Activated T-cell treated with anti-CD3 and anti-CD28 coated beads, Interleukin-2, amount 50 U/mL, for 72 hours (primary cell): ENCODE measurements around the gene TMOD3. TPM values are rescaled to one million over a fixed set of nuclear protein-coding genes. Genes with fewer than 3 reads are reported as not detected.

Experiments used
- ATAC-seq, 2 donors: fragments of 150-1000 bp; cut with Tn5 transposase; replicated peaks in 1 of 2; 2 replicates each; pipeline ENCODE4 v1.10.0; 2021; ENCODE audit warnings: moderate library complexity in 2 of 2, mild to moderate bottlenecking in 1 of 2
- DNase-seq, 2 donors: peaks; one replicate each; pipeline ENCODE4 v3.0.0; 2021 to 2022; ENCODE audit warnings: mixed read lengths in 1 of 2
- H3K27ac Mint-ChIP-seq: one replicate; pipeline ENCODE4 v1.8.0; 2022; ENCODE audit warnings: mild to moderate bottlenecking, moderate library complexity, mixed read lengths
- H3K27me3 Mint-ChIP-seq: one replicate; pipeline ENCODE4 v1.8.0; 2022; ENCODE audit warnings: low read depth, mixed read lengths
- H3K36me3 Mint-ChIP-seq, 2 donors: one replicate each; pipeline ENCODE4 v1.8.0; 2022; ENCODE audit warnings: mixed read lengths in 2 of 2, mild to moderate bottlenecking in 1 of 2; ENCODE audit not compliant: insufficient read depth in 2 of 2
- H3K4me1 Mint-ChIP-seq: one replicate; pipeline ENCODE4 v1.8.0; 2022; ENCODE audit warnings: low read depth, mixed read lengths
- H3K4me3 Mint-ChIP-seq, 2 donors: one replicate each; pipeline ENCODE4 v1.8.0; 2022; ENCODE audit warnings: mild to moderate bottlenecking in 2 of 2, mixed read lengths in 2 of 2, moderate library complexity in 2 of 2
- H3K9me3 Mint-ChIP-seq, 2 donors: one replicate each; pipeline ENCODE4 v1.8.0; 2022; ENCODE audit warnings: mixed read lengths in 2 of 2
- total RNA-seq, 2 donors: library from RNA; stranded (reverse); gene quantifications; one replicate each; pipeline ENCODE4 v1.2.3, GENCODE V29; 2022

The TMOD3 gene
- total RNA-seq, 2 donors from 2014 or later: 48.6 to 55.1 TPM

DNA sequence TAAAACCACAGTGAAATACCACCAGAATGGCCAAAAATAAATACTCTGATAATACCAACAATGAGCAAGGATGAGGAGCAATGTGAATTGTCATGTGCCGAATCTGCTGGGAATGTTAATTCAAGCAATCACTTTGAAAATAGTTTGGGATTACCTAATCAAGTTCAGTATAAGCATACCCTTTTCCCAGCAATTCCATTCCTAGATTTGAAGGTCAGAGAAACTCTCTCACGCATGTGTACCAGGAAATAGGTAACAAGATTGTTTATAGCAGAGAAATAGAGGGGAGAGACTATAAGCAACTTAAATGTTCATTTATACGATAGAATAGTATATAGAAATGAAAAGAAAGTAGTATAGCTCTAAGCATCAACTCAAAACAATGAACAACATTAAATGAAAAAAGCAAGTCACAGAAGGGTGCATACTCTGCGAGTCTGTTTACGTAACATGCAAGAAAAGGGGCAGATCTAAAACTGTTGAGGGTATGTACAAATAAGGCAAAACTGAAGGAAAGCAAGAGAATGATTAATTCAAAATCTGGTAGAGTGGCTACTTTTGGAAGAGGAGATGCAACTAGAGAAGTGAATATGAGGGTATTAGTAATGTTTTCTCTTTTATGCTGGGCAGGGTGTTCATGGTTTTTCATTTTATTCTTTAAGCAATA is 27.4 kb downstream of the TMOD3 start:
- DNase-seq: no peak
- Mint-ChIP-seq H3K27ac (no peak overlapping the region), H3K4me1 (peaks cover 36% of the 10 kb centered on the region), H3K4me3 (no peak overlapping the region), H3K27me3 (no peaks in the 10 kb centered on the region), H3K9me3 (peaks cover 0 to 2% of the 10 kb centered on the region in 2 donors), H3K36me3 (peaks cover 5 to 7% of the 10 kb centered on the region in 2 donors)
- no peak for ATAC-seq

DNA sequence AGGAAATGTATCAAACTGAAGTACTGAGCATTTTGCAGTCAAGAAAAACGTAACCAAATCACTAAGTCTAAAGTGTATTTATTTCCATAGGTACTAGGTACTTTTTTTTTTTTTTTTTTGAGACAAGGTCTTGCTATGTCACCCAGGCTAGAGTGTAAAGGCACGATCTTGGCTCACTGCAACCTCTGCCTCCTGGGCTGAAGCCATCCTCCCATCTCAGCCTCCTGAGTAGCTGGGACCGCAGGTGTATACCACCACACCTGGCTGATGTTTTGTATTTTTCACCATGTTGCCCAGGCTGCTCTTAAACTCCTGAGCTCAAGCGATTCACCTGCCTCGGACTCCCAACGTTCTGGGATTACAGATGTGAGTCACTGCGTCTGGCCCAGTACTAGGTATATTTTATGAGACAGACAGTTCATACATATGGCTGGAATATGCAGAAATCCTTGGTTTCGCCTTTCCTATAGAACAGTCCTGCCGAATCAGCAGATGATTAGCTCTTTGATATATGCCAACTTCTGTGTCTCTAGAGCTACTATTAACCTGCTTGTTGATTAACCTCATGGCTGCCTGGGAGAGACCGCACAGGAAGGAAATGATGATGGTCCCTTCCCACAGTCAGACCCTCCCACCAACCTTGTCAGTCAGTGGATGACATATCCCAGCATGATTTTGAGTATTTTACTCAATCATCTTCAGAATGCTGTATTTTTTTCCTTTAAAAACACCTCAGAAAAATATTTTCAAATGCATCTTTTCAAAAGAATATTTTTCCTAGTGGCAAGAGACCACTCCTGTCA is 32.3 kb downstream of the TMOD3 start:
- Mint-ChIP-seq H3K27me3 (no peaks in the 10 kb centered on the region), H3K4me1 (peaks cover 56% of the 10 kb centered on the region), H3K27ac (peak overlapping the region; percentile 26), H3K9me3 (peaks cover 0 to 2% of the 10 kb centered on the region in 2 donors), H3K4me3 (peak overlapping the region; percentile 61 to 69), H3K36me3 (peaks cover 16 to 29% of the 10 kb centered on the region in 2 donors)
- DNase-seq: peak; percentile 36 to 38
- peak; percentile 84 to 93 for ATAC-seq

DNA sequence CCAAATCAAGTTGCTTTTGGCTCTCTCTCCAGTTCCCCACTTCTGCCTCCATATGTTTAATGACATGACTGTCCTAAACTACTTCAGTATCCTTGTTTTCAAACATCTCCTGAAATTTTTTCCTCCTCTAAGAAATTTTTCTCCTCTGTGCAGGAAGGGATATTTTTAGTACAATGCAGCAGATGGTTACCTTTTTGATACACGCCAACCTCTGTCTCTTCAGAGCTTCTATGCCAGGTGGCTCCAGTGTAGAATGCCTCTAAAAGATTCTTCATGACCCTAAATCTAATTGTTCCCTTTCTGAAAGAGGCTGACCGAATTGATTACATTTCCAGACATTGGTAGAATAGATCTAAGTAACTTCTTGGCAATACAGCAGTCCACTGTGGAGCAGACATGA is 33.7 kb downstream of the TMOD3 start:
- H3K36me3 Mint-ChIP-seq: peaks cover 19 to 30% of the 10 kb centered on the region in 2 donors

DNA sequence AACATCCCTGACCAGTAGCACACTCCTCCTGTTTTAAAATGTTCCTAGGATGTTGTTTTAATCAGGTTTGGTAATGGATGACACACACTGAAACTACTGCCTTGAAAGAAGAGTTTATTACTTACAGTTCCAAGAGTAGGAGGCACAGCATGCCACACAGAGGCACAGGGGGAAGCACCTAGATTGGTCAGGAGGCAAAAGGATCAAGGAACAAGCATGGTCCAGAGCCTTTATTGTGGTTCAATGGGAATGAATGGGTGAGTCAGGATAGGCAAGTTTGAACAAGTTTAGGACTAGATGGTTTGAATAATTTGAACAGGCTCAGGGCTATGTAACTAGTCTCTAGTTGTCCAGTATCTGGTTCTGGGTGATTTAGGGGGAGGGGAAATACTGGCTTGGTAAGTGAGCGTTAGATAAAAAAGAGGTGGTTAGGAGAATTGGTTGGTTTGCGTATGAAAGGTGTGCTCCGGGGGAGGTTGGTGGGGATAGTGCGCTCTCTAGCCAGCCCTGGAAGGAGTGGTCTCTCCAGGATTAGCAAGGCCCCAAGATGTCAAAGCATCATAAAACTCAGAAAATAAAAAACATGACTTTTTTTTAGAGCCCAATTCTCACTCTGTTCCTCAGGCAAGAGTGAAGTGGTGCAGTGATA is 35.1 kb downstream of the TMOD3 start:
- H3K4me3 Mint-ChIP-seq: peak overlapping the region in 1 of 2 donors; percentile 8
- H3K9me3 Mint-ChIP-seq: no peaks in the 10 kb centered on the region
- ATAC-seq (peak; percentile 47 to 69), DNase-seq (peak in 1 of 2 donors; percentile 10)
- H3K27me3 Mint-ChIP-seq: no peaks in the 10 kb centered on the region
- peak overlapping the region; percentile 26 for H3K27ac Mint-ChIP-seq
- H3K4me1 Mint-ChIP-seq: peaks cover 50% of the 10 kb centered on the region
- peaks cover 19 to 30% of the 10 kb centered on the region in 2 donors for H3K36me3 Mint-ChIP-seq

More for the DNA sequence above, 33.7 kb downstream of the TMOD3 start:
- ATAC-seq (no peak), DNase-seq (no peak)
- Mint-ChIP-seq H3K4me1 (peaks cover 50% of the 10 kb centered on the region), H3K27me3 (no peaks in the 10 kb centered on the region), H3K4me3 (peak overlapping the region; percentile 13 to 21), H3K9me3 (peaks cover 0 to 2% of the 10 kb centered on the region in 2 donors), H3K27ac (peak overlapping the region; percentile 90)

DNA sequence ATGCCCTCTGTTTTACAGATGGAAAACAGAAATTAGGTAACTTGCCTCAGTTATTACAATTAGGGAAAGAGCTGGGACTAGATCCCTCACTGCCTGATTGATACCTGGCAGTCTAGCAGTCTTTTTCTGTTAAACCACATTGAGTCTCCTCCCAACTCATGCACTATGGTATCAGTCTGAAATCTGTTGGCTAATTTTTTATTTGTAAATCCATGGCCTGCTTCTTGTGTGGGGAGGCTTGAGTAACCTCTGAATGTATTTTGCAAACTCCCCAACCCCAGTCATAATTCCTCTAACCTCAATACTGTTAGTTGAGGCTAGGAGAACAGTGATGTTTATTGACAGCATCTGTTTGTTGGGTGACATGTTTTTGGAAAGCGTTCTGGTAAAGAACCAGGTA is 35.9 kb downstream of the TMOD3 start:
- peaks cover 19 to 30% of the 10 kb centered on the region in 2 donors for H3K36me3 Mint-ChIP-seq
- no peak for DNase-seq
- H3K27me3 Mint-ChIP-seq: no peaks in the 10 kb centered on the region
- peaks cover 46% of the 10 kb centered on the region for H3K4me1 Mint-ChIP-seq
- no peak overlapping the region for H3K4me3 Mint-ChIP-seq
- ATAC-seq: no peak
- no peak overlapping the region for H3K27ac Mint-ChIP-seq
- no peaks in the 10 kb centered on the region for H3K9me3 Mint-ChIP-seq

DNA sequence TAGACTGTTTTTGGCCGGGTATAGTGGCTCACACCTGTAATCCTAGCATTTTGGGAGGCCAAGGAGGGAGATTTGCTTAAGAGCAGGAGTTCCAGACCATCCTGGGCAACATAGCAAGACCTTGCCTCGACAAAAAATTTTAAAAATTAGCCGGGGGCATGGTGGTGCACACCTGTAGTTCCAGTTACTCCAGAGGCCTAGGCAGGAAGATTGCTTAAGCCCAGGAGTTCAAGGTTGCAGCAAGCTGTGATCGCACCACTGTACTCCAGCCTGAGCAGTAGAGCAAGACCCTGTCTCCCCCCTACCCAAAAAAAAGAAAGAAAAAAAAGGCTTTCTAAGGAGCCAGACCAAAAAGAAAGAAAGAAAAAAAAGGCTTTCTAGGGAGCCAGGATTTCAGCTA is 36.7 kb downstream of the TMOD3 start:
- Mint-ChIP-seq H3K27me3 (no peaks in the 10 kb centered on the region), H3K9me3 (no peaks in the 10 kb centered on the region), H3K4me3 (no peak overlapping the region), H3K36me3 (peaks cover 16 to 32% of the 10 kb centered on the region in 2 donors), H3K4me1 (peaks cover 38% of the 10 kb centered on the region), H3K27ac (no peak overlapping the region)
- no peak for ATAC-seq
- DNase-seq: no peak

DNA sequence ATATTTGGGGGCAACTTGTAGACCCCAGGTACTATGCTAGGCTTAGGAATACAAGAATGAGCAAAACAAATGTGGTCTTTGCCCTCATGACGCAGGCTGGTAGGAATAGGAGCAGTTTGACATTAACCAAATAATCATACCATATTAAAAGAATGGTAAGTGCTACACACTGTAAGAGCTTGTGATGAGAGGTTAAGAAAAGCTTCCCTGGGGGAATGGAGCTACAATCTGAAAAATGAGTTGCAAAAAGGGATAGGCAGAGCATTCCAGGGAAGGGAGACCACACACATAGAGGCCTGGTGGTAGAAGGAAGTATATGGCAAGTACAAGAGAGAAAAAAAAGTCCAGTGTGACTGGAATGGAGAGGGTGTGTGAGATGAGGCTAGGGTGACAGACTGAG is 37.3 kb downstream of the TMOD3 start:
- no peak for ATAC-seq
- H3K36me3 Mint-ChIP-seq: peaks cover 16 to 36% of the 10 kb centered on the region in 2 donors
- H3K4me3 Mint-ChIP-seq: no peak overlapping the region
- no peaks in the 10 kb centered on the region for H3K27me3 Mint-ChIP-seq
- H3K27ac Mint-ChIP-seq: no peak overlapping the region
- no peak for DNase-seq
- no peaks in the 10 kb centered on the region for H3K9me3 Mint-ChIP-seq
- H3K4me1 Mint-ChIP-seq: peaks cover 32% of the 10 kb centered on the region

DNA sequence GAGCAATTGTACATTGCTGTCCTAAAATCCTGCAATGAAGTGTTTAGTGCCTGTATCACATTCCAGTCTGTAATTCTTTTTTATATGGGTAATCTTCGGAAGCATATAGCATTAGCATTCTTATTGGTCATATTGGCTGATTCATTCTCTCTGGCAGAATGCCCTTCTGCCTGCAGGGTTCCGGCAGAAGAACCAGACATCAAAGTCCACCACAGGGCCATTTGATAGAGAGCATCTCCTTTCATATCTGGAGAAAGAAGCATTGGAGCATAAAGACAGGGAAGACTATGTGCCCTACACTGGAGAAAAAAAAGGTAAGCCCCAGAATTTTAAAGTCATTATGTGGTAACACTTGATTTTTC is 39.6 kb downstream of the TMOD3 start:
- no peaks in the 10 kb centered on the region for H3K27me3 Mint-ChIP-seq
- no peak overlapping the region for H3K4me3 Mint-ChIP-seq
- H3K27ac Mint-ChIP-seq: no peak overlapping the region
- ATAC-seq: no peak
- peaks cover 9% of the 10 kb centered on the region for H3K4me1 Mint-ChIP-seq
- H3K36me3 Mint-ChIP-seq: peaks cover 10 to 29% of the 10 kb centered on the region in 2 donors
- no peak for DNase-seq
- no peaks in the 10 kb centered on the region for H3K9me3 Mint-ChIP-seq

DNA sequence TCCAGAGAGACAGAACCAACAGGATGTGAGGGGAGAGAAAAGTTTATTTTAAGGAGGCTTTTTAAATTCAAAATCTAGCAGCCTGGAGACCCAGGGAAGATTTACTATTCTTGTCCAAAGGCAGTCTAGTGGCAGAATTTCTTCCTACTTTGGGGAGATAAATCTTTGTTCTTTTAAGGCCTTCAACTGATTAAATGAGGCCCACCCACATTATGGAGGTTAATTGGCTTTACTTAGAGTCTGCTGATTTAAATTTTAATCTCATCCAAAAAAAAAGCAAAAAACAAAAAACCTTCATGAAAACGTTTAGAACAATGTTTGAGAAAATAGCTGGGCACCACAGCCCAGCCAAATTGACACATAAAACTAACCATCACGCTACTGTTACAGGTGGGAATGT is 41.3 kb downstream of the TMOD3 start:
- peaks cover 9 to 23% of the 10 kb centered on the region in 2 donors for H3K36me3 Mint-ChIP-seq
- ATAC-seq (no peak), DNase-seq (no peak)
- no peak overlapping the region for H3K27ac Mint-ChIP-seq
- H3K27me3 Mint-ChIP-seq: no peaks in the 10 kb centered on the region
- no peaks in the 10 kb centered on the region for H3K4me1 Mint-ChIP-seq
- H3K4me3 Mint-ChIP-seq: no peak overlapping the region
- no peaks in the 10 kb centered on the region for H3K9me3 Mint-ChIP-seq

DNA sequence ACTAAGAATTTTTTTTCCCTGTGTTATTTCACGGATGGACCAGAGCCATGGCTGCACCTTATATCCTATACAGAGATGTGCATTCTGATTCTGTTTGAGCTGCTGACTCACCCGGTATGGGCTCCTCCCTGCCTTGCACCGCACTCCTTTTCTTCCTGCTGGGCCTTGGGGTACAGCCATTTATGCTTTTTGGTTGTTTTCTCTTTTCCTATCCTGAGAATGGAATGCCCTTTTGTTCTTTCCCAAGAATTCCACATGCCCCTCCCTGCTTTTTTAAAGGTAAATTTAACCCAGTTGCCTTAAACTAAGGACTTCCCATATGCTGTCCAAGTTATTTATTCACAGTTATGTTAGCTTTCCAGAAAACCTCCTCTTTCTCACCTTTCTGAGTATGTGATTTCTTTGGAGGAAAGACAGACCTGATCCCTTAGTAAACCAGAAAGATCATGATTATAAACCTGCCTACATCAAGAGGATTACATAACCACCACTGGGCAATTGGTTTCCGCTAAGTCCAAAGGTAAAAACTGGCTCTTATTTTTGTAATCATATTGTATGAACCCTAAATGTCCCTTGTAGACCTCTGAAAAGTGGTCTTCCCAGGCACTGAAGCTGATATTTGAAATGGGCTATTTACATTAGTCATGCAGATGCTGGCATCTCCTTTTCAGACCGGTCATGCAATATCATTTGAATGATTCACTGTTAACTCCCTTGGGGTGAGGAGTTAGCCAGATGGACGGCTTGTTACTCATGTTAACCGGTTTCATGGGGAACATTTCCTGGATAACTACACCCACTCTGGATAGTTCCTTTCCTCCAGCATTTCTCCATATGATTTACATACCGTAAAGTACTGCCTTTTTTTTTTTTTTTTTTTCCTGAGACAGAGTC is 45.5 kb downstream of the TMOD3 start:
- H3K36me3 Mint-ChIP-seq: peaks cover 4 to 13% of the 10 kb centered on the region in 2 donors
- H3K4me1 Mint-ChIP-seq: peaks cover 13% of the 10 kb centered on the region
- ATAC-seq: no peak
- H3K4me3 Mint-ChIP-seq: no peak overlapping the region
- no peaks in the 10 kb centered on the region for H3K9me3 Mint-ChIP-seq
- H3K27me3 Mint-ChIP-seq: no peaks in the 10 kb centered on the region
- DNase-seq: no peak
- H3K27ac Mint-ChIP-seq: peak overlapping the region; percentile 51

DNA sequence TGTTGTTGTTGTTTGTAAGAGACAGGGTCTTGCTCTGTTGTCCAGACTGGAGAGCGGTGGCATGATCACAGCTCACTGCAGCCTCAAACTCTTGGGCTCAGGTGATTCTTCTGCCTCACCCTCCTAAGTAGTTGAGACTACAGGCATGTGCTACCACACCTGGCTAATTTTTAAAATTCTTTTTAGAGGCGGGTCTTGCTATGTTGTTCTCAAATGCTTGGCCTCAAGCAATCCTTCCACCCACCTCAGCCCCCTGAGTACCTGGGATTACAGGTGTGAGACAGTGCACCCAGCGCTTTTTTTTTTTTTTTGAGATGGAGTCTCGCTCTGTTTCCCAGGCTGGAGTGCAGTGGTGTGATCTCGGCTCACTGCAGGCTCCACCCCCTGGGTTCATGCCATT is 46.7 kb downstream of the TMOD3 start:
- H3K27ac Mint-ChIP-seq: no peak overlapping the region
- no peak overlapping the region for H3K4me3 Mint-ChIP-seq
- H3K4me1 Mint-ChIP-seq: peaks cover 13% of the 10 kb centered on the region
- DNase-seq: no peak
- H3K36me3 Mint-ChIP-seq: peaks cover 4 to 11% of the 10 kb centered on the region in 2 donors
- no peaks in the 10 kb centered on the region for H3K27me3 Mint-ChIP-seq
- no peak for ATAC-seq
- H3K9me3 Mint-ChIP-seq: no peaks in the 10 kb centered on the region

DNA sequence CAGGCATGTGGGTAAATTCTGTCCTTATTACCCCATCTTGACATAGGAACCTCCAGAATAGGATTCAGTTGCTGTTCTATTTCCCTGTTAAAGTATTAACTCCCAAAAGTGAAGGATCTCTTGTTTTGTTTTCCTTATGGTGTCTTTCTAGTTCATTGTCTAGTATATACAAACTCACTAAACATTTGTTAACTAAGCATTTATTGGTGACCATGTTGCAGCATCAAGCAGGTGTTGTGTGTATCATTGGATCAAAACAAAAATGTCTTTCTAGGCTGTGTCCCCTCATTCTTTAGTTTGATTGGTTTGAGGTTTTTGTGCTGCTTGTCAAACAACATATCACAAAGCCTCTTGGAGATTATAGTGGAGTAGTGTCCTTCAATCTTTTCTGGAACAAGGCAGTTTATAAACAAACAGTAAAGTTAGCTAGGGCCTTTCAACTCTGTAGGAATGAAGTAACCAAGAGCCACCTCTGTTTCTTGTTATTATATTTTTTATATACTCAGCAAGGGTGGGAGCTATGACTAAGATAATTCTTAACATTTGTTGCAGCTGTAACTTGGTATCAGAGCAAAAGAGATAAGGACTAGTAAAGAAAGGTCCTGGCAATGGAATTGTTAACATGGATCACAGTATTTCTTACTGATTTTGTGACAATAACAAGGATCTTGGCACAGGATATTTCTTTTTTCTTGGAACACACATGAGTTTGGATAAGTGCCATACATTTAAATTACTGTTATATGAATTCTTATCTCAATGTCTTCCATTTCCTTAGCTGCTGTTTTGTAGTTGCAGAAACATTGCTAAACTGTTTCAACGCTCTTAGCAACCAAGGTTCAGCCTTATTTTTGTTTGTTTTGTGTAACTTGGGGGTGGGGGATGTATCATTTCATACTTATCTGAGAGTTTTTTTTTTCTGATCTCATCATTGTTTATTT is 49.3 kb downstream of the TMOD3 start:
- Mint-ChIP-seq H3K9me3 (no peaks in the 10 kb centered on the region), H3K4me3 (no peak overlapping the region), H3K27me3 (no peaks in the 10 kb centered on the region), H3K36me3 (peaks cover 4 to 7% of the 10 kb centered on the region in 2 donors), H3K4me1 (peaks cover 13% of the 10 kb centered on the region), H3K27ac (peak overlapping the region; percentile 77)
- DNase-seq: no peak
- ATAC-seq: no peak
